Measurements from ENCODE around the gene RHOJ. TPM values are rescaled to one million over a fixed set of nuclear protein-coding genes. Genes with fewer than 3 reads are reported as not detected.

Gene RHOJ
- polyA plus RNA-seq, 3 donors from 2014 or later = not detected

DNA sequence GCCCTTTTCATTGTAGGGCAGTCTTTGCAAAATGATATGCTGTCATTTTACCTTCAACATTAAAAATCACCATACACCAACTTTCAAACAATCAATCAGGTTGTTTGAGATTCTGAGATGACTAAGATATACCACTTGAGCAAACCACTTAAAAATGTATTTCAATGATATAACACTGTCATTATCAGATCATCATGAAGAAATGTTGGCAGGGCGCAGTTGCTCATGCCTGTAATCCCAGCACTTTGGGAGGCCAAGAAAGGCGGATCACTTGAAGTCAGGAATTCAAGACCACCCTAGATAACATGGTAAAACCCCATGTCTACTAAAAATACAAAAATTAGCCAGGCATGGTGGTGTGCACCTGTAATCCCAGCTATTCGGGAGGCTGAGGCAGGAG, 13.0 kb upstream of the RHOJ start:
- Mint-ChIP-seq H3K27me3 (ENCODE audit: low read depth in 3 of 3) (peaks cover 3 to 4% (median 3%) of the 10 kb centered on the region in 3 donors), H3K27ac (no peak overlapping the region), H3K4me1 (no peaks in the 10 kb centered on the region), H3K36me3 (no peaks in the 10 kb centered on the region), H3K4me3 (no peak overlapping the region), H3K9me3 (peaks cover 0 to 2% (median 0%) of the 10 kb centered on the region in 6 donors)
- DNase-seq = no peak

GRCh38 chr14:63192085-63192484, 12.2 kb upstream of the RHOJ start:
- Mint-ChIP-seq H3K27me3 (ENCODE audit: low read depth in 3 of 3) (peaks cover 3 to 4% (median 4%) of the 10 kb centered on the region in 3 donors), H3K36me3 (no peaks in the 10 kb centered on the region), H3K27ac (no peak overlapping the region), H3K9me3 (peaks cover 0 to 2% (median 0%) of the 10 kb centered on the region in 6 donors), H3K4me1 (no peaks in the 10 kb centered on the region), H3K4me3 (no peak overlapping the region)
- DNase-seq = no peak

- H3K4me1 Mint-ChIP-seq = no peaks in the 10 kb centered on the region
- H3K27ac Mint-ChIP-seq = no peak overlapping the region
- no peaks in the 10 kb centered on the region for H3K36me3 Mint-ChIP-seq
- DNase-seq = no peak
- H3K9me3 Mint-ChIP-seq = peaks cover 0 to 2% (median 0%) of the 10 kb centered on the region in 6 donors
- no peak overlapping the region for H3K4me3 Mint-ChIP-seq
- peaks cover 2 to 7% (median 4%) of the 10 kb centered on the region in 3 donors for H3K27me3 Mint-ChIP-seq (ENCODE audit: low read depth in 3 of 3)
Measured at GRCh38 chr14:63193236-63193635, 11.0 kb upstream of the RHOJ start.

GRCh38 chr14:63200035-63200740, 4.1 kb upstream of the RHOJ start:
- no peak overlapping the region for H3K27ac Mint-ChIP-seq
- H3K4me1 Mint-ChIP-seq = no peaks in the 10 kb centered on the region
- H3K27me3 Mint-ChIP-seq (ENCODE audit: low read depth in 3 of 3) = peaks cover 2 to 11% (median 4%) of the 10 kb centered on the region in 3 donors
- DNase-seq = no peak
- no peaks in the 10 kb centered on the region for H3K36me3 Mint-ChIP-seq
- no peaks in the 10 kb centered on the region for H3K9me3 Mint-ChIP-seq
- no peak overlapping the region for H3K4me3 Mint-ChIP-seq

- no peaks in the 10 kb centered on the region for H3K4me1 Mint-ChIP-seq
- no peaks in the 10 kb centered on the region for H3K9me3 Mint-ChIP-seq
- DNase-seq = no peak
- H3K27ac Mint-ChIP-seq = no peak overlapping the region
- H3K4me3 Mint-ChIP-seq = no peak overlapping the region
- H3K27me3 Mint-ChIP-seq (ENCODE audit: low read depth in 3 of 3) = peaks cover 2 to 11% (median 4%) of the 10 kb centered on the region in 3 donors
- H3K36me3 Mint-ChIP-seq = no peaks in the 10 kb centered on the region
Measured at GRCh38 chr14:63200767-63201166, 3.5 kb upstream of the RHOJ start.

DNA sequence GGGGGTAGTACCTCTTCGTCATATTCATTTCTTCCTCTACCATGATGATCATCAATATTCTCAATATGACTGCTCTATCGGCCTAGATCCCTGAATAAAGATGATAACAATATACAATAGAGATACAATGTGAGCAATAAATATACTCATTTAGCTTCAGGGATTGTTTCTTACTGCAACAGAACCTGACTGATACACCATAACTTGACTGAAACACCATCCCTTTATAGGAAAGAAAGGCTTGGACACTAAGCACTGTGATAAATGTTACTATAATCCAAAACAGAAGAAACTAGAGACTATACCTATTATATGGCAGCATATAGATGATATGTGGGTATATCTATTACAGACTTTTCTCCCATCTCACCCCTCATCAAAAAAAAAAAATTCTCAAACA, 1.2 kb upstream of the RHOJ start:
- Mint-ChIP-seq H3K36me3 (no peaks in the 10 kb centered on the region), H3K27me3 (ENCODE audit: low read depth in 3 of 3) (peaks cover 2 to 11% (median 2%) of the 10 kb centered on the region in 3 donors), H3K4me1 (no peaks in the 10 kb centered on the region), H3K4me3 (no peak overlapping the region), H3K9me3 (no peaks in the 10 kb centered on the region), H3K27ac (no peak overlapping the region)
- DNase-seq = no peak

GRCh38 chr14:63203618-63204406, 431 bp upstream of the RHOJ start:
- H3K27me3 Mint-ChIP-seq (ENCODE audit: low read depth in 3 of 3) = peaks cover 0 to 11% (median 2%) of the 10 kb centered on the region in 3 donors
- no peaks in the 10 kb centered on the region for H3K36me3 Mint-ChIP-seq
- H3K27ac Mint-ChIP-seq = no peak overlapping the region
- no peaks in the 10 kb centered on the region for H3K9me3 Mint-ChIP-seq
- H3K4me1 Mint-ChIP-seq = no peaks in the 10 kb centered on the region
- H3K4me3 Mint-ChIP-seq = no peak overlapping the region
- DNase-seq = no peak

GRCh38 chr14:63205044-63205575, 867 bp downstream of the RHOJ start:
- Mint-ChIP-seq H3K4me3 (no peak overlapping the region), H3K9me3 (no peaks in the 10 kb centered on the region), H3K27me3 (ENCODE audit: low read depth in 3 of 3) (peaks cover 0 to 11% (median 2%) of the 10 kb centered on the region in 3 donors), H3K36me3 (no peaks in the 10 kb centered on the region), H3K4me1 (no peaks in the 10 kb centered on the region), H3K27ac (no peak overlapping the region)
- DNase-seq = no peak

DNA sequence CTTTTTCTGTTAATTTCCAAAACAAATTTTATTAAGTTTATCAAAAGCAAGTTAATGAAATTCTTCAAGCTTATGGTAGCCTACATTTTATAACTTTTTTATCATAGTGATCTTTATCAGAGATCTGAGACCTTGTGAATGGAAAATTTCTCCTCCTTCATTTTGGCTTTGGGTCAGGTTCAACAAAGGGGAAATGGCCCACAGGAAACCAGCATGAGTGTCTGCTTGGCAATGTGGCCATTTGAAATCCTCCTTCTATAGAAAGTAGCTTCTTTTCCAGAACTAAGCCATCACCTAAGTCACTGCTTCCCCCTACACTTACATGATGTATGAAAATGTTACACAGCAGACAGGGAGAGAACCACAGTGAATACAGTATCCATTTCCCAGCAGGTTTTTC, 1.6 kb downstream of the RHOJ start:
- H3K4me1 Mint-ChIP-seq = no peaks in the 10 kb centered on the region
- H3K36me3 Mint-ChIP-seq = no peaks in the 10 kb centered on the region
- H3K4me3 Mint-ChIP-seq = no peak overlapping the region
- H3K27ac Mint-ChIP-seq = no peak overlapping the region
- peaks cover 0 to 15% (median 2%) of the 10 kb centered on the region in 3 donors for H3K27me3 Mint-ChIP-seq (ENCODE audit: low read depth in 3 of 3)
- DNase-seq = no peak
- H3K9me3 Mint-ChIP-seq = no peaks in the 10 kb centered on the region

DNA sequence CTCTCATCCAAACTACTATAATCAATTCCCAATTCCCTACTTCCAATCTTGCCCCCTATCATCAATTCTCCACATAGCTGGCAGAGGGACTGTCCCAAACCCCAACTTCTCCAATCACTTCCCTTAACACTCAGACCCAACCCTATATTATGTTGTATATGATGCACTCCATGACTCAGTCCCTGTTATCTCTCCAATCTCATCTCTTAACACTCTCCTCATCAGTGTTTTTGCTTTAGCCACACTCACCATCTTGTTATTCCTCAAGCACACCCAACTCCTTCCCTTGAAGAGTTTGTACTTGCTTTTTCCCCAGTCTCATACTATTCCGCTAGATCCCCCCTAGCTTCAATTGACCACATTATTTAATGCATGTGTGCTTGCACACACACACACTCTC, 4.9 kb downstream of the RHOJ start:
- H3K4me1 Mint-ChIP-seq = no peaks in the 10 kb centered on the region
- H3K9me3 Mint-ChIP-seq = no peaks in the 10 kb centered on the region

GRCh38 chr14:63210812-63211211, 6.6 kb downstream of the RHOJ start:
- no peak for DNase-seq
- no peaks in the 10 kb centered on the region for H3K4me1 Mint-ChIP-seq
- H3K36me3 Mint-ChIP-seq = no peaks in the 10 kb centered on the region
- H3K27me3 Mint-ChIP-seq (ENCODE audit: low read depth in 3 of 3) = peaks cover 0 to 5% (median 3%) of the 10 kb centered on the region in 3 donors
- no peaks in the 10 kb centered on the region for H3K9me3 Mint-ChIP-seq
- H3K27ac Mint-ChIP-seq = no peak overlapping the region
- no peak overlapping the region for H3K4me3 Mint-ChIP-seq

More for the DNA sequence above, 4.9 kb downstream of the RHOJ start:
- Mint-ChIP-seq H3K27ac (no peak overlapping the region), H3K36me3 (no peaks in the 10 kb centered on the region), H3K27me3 (ENCODE audit: low read depth in 3 of 3) (peaks cover 0 to 5% (median 0%) of the 10 kb centered on the region in 3 donors), H3K4me3 (no peak overlapping the region)
- DNase-seq = no peak

DNA sequence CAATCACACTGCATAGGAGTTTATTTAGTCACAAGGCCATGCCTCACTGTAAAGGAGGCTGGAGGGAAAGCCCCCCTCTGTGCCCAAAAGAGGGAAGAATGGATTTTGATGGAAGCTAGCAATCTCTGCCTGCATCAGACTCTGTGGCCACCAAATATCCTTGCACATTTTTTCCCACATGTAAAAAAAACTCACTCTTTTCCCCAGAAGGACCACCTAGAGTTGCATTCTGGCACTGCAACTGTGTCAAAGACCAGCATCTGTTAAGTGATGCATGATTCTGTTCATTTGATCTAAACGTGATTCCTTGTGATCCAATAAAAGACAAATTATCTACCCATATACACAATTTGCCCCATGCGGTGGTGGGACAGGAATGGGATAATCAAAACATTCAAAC, 8.0 kb downstream of the RHOJ start:
- DNase-seq = no peak

DNA sequence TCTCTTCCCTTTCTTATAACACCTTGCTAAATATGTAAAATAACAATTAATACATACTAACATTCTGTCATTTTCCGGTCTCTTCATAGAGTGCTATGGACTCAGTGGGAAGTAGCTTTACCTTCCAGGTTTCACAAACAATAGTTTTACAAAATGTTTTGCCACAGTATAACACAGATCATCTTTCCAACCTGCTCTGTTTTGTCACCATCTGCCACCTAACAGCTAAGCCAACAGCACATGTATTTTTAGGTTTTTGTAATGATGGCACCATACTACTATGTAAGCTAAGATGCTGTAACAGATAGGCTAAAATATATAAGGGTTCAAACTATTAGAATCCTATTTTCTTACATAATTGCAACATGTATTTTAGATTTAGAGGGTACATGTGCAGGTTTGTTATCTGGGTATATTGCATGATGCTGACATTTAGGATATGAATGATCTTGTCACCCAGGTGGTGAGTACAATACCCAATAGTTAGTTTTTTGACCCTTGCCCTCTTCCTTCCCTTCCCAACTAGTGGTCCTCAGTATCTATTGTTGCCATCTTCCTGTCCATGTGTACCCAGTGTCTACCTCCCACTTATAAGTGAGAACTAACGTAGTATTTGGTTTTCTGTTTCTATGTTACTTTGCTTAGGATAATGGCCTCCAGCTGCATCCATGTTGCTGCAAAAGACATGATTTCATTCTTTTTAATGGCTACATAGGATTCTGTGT, 8.7 kb downstream of the RHOJ start:
- Mint-ChIP-seq H3K36me3 (no peaks in the 10 kb centered on the region), H3K4me3 (no peak overlapping the region), H3K9me3 (no peaks in the 10 kb centered on the region), H3K27ac (no peak overlapping the region), H3K27me3 (ENCODE audit: low read depth in 3 of 3) (peaks cover 2 to 5% (median 3%) of the 10 kb centered on the region in 3 donors), H3K4me1 (no peaks in the 10 kb centered on the region)
- DNase-seq = no peak

More for the DNA sequence above, 8.0 kb downstream of the RHOJ start:
- Mint-ChIP-seq H3K27me3 (ENCODE audit: low read depth in 3 of 3) (peaks cover 0 to 5% (median 3%) of the 10 kb centered on the region in 3 donors), H3K9me3 (no peaks in the 10 kb centered on the region), H3K36me3 (no peaks in the 10 kb centered on the region), H3K4me1 (no peaks in the 10 kb centered on the region), H3K4me3 (no peak overlapping the region), H3K27ac (no peak overlapping the region)
